ENCODE data around the gene ATXN7.

The ATXN7 gene

DNA sequence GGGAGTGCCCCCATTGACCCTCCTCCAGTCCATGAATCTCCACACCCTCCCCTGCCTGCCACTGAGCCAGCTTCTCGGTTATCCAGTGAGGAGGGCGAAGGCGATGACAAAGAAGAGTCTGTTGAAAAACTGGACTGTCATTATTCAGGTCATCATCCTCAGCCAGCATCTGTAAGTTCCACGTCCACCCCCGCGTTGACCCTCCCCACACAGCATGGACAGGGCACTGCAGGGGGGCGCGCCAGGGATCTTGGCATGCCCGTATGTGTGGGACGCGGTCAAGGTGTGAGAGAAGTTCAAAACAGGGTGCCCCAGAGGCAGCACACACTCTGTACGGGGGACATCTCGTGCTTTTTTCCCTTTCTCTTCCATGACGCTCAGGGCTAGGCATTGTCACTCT lies 126.5 kb downstream of the ATXN7 start:
- DNase-seq, result no peak

DNA sequence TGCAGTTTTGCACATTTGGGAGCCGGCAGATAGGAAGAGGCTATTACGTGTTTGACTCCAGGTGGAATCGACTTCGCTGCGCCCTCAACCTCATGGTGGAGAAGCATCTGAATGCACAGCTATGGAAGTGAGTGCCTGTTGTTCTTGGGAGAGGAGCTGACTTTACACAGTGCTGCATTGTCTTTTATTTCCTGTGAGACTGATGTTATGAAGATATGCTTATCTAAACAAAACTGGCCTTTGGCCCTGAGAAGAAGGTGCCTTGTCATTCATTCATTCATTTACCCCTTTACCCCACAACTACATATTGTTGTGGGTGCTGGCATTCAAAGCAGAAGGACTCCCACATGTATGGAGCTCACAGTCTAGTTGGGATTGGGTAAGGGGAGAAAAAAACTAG lies 127.1 kb downstream of the ATXN7 start:
- DNase-seq, result no peak

DNA sequence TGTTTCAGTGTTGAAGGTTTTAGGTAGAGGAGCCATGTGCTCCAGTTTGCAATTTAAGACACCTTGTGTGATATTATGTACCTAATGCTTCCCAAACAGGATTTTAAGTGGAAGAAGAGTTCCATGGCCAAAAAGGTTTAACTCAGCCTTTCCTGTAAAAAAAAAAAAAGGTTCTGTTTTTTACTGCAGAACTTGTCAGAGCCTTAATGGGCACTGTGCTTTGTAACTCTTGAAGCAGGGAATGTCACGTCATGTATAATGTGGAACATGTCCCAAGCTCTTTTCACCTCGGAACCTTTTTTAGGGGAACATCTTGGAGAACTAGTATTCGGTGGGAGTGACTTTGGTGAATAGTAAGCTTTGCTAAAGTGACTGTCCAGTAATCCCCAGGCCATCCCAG lies 128.0 kb downstream of the ATXN7 start:
- no peak for DNase-seq

DNA sequence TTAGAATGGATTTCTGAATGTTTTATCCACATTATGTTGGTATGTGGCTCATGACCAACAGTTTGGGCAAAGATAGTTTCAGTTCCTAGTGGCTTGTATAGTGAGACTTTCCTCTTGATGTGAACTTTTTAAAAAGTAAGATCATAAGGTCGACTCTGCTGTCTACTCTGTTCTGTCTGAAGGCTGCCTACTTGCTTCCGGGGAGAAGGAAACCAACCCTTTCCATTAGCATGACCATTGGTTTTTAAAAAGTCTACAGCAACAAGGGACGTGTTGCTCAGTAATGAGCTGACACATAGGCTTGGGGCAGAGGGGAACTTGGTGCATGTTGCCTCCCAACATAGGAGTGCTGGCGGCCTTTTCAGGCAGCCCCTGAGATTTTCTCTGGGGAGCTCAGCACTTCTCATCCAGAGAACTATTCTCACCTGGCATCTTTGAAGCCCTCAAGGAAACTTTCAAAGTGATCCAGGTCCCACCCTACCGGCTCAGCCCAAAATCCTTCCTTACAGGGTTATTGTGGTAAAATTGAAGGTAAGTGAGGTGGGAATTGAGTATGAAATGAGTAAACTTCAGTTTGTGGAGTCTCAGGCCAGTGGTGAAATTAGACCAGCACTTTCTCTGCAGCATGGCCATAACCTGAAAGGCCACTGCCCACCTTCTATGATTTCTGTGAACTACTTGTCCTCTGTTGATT lies 129.0 kb downstream of the ATXN7 start:
- no peak for DNase-seq

DNA sequence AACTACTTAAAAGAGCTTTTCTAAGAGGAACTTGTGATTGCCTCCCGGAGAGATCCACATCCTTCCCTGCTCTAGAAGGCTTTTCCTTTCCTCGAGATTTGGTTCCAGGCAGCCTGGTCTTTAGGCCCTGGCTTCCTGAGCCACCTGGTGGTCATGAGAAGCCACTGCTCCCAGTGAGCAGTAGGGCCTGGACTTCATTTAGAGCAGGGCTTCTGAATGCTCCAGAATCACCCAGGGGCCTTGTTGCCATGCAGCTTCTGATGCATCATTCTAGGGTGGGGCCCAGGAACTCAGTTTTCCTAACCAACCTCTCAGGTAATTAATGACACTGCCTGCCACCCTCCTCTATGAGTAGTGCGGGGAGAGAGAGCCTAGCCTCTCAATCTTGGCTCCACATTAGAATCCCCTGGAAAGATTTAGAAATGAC lies 130.0 kb downstream of the ATXN7 start:
- DNase-seq, result peak; percentile 8

DNA sequence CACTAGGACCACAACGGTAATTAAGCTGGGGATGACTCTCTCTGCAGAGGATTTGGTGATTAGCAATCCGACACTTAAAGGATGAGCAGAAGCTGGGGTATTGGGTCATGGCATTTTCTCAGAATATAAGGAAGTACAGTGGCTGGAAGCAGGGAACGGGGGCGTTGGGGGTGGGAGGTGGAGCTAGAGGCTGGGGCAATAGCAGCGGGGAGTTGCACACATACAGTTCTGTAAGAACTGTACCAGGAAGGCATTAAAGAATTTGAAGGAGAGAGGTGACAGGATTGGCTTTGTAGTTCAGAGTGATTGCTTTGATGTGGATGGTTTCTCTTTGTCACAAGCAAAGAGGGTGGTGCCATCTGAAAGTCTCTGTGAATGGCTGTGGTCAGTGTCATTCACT lies 131.4 kb downstream of the ATXN7 start:
- DNase-seq, result no peak

DNA sequence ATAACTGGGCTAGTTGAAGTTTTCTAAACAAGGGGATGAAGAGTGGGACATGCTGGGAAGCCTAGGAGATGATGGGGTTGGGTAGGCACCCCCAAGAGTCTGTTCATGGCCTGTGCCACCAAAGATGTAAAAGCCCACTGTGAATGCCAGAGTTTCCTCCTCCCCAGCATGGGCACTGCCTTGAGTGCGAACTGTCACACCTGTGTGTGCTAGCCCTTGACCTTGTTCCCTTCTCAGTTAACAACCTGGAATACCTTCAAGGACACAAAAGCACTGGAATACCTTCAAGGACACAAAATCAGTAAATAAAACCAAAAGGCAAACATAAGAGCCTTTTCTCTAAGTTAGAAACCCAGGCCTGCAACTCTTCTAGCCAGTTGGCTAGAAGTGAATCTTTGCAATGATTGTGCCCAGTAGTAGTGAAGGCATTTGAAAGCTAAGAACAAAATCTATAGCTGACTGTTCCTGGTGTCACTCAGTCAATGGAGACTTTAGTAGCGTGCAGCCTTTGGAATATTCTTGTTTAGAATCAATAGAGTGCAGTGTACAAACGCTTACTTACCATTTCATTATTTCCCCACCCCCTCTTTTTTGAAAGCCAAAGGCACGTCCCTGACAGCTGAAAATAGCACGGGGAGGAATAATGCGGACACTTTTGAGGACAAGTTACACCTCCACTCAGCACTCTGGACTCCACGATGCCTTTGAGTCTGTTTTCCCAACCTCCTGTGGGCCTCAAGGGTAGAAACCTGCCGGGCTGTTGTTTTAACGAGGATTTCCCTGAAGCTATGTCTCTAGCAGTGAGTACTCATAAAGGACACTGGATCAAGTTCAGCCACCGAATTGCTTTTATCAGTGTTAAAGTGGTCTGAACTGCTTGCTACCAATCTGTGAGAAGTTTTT lies 135.4 kb downstream of the ATXN7 start:
- no peak for DNase-seq

DNA sequence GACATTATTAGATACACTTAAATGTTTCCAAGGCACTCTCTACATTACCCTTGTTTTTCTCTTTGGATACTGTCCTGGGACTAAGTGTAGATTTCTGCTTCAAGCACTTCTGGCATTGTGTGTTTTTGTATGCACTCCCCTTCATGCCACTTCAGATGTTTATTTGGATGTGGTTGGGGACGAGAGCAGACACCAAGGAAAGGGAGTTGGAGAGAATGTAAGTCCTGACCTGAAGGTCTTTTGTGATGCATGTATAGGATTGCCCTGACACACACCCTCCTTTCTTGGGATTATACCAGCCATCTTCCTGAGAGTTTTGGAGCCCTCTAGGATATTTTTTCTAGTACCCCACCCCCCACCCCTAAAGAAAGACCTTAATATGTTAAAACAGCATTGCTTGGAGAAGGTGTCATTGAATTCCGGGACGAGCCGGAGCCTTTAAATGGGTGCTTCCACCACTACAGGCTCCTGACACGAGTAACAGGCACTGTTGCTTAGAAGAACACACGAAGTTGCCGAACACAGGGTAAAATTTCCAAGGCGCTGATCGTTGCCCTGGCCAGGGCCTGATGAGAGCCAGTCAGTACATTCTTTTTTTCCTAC lies 136.9 kb downstream of the ATXN7 start:
- DNase-seq, result no peak

DNA sequence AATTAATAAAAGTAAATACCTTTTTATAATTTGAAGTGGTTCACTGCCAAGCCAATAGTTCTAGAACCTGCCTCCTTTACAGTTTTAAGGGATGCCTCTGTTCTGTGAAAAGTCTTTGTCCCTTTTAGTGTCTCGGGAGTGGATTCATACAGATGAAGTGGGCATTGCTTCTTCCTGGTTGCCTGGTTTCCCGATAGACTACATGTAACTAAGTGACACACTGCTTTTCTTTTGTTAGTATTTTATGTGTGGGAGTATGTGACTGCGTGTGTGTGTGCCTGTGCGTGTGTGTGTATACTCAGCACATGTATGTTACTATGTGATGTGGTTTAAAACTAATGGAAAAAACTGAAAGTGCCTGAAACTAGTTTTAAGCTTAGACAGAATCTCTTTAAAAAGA lies 138.6 kb downstream of the ATXN7 start:
- DNase-seq, result no peak

DNA sequence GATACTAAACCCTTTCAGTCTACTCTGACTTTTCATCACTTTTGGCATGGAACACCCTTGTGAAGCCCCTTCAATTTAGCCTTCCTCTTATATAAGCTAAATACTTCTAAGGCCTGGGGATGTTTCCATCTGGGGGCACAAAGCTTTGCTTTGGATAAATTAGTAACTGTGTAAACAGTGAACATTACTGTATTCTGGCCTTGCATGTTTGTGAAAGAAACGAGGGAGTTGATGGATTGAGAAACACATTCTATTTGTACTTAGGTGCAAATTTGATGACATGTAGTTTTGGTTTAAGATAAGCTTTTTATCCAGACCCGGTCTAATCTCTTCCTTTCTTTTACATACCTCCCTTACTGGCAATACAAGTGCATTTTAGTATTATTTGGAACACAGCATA lies 139.9 kb downstream of the ATXN7 start:
- DNase-seq, result no peak

DNA sequence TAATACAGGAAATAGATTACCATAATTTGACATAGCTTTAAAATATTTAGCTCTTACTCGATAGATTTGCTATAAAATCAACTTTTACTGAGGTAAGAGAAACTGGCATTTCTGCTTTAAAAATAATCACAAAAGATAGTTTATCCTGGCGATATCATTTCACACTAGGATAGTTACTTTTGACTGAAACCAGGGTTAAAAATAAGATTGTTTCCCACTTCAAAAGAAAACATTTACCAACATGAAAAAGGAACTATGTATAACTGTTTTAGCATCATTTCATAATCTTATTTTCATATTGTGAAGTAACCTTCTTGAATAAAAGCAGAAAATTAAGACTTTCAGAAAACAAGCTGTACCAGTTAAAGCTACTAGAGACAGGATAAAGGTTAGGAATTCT lies 144.3 kb downstream of the ATXN7 start:
- no peak for DNase-seq

DNA sequence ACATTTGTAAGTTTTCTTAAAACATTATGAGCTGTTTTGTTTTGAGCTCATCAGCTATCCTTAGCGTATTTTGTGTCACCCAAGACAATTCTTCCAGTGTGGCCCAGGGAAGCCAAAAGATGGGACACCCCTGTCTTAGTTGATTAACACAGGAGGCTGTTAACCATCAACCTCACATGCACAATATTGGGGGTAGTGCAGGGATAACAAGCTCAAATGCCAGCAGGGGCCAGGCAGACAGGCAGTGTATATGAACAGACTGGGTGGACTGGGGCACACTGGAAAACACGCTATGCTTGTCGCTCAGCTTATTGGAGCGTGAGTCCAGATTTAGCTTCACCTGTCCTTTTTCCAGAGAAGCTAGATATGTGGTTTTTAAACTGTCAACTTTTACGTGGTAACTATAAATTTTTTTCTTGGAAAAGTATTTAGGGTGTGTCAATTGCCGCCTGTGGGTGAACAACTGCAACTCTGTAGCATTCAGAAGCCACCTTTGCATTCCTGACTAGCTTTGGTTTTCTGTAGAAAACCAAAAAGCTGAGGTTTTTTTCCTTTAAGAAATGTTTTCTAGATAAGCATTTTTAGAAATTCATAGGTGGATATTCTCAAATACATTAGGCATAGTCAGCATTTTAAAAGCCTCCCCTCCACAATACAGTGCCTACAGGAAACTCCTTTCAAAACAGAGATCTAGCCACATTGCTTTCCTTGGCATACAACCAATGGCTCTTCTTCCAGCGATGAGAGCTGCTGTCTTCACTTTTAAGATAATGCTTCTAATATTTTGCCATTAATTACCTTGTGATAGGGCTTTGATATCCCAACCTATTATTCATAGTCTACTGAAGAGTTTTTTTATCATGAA lies 145.1 kb downstream of the ATXN7 start:
- no peak for DNase-seq

DNA sequence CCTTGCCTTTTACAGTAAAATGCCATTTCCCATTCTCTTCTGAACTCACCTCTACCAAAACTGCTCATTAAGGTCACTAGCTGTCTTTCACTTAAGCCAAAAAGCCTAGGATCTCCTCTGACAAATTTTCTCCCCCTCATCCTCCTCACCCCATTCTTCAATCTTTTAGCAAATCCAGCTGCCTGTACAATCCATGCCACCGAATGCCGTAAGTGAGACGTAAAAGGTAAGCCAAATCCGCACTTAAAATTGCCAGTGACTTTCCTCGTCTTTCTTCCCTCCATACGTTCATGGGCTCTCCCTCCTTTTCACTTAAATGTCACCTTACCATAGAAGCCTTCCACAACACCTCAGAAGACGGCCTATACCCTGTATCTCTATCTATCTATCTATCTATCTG lies 145.9 kb downstream of the ATXN7 start:
- no peak for DNase-seq

DNA sequence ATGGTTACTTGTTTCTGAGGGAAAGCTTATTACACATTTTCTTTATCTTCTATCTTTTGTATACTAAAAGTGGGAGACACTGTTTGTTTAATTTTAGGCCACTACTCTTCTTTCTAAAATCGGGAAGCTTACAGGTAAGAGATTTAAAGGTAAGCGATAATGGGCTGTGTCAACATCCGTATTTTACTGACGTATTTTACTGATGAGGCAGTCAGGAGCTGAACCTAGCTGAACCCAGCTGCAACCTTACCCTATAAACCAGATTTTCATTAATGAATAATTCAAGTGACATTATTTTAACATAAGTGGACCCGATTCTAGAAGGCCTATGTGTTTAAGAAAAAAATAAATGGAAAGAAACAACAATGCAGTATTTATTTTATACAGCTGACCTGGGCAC lies 146.5 kb downstream of the ATXN7 start:
- DNase-seq, result no peak

DNA sequence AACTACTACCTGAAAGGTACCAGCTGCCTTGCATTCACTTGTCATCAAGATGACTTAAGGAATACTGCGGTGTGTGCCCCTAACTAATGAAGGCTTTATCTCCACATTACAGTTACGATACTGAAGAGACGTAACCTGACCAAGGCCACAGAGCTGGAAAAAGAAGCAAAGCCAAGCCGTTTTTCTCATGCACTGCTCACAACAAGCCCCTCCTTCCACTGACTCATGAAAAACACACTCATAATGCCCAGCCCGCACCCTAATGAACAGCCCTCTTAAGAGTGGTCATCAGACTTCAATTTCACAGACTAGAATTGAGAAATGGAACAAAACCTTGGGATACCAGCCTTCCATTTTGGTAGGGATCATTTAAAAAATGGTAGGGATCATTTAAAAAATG lies 148.0 kb downstream of the ATXN7 start:
- no peak for DNase-seq

DNA sequence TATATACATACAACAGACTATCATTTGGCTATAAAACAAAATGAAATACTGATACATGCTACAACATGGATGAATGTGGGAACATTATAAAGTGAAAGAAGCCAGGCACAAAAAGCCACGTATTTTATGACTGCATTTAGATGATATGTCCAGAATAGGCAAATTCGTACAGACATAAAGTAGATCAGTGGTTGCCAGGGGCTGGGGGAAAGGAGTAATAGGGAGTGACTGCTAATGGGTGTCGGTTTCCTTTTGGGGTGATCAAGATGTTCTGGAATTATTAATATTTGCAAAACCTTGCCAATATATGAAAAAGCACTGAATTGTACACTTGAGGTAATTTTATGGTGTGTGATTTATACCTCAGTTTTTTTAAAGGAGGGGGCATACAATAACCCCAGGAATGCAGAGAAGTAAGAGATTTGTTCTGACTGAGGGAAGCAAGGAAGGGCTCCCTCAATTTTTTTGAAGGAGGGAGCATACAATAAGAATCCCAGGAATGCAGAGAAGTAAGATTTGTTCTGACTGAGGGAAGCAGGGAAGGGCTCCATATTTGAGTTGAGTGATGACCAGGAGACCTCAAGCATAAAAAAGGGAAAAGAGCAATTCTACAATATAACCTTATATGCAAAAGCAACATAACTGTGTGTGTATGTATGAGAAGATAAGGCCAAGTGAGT lies 153.4 kb downstream of the ATXN7 start:
- DNase-seq, result no peak

DNA sequence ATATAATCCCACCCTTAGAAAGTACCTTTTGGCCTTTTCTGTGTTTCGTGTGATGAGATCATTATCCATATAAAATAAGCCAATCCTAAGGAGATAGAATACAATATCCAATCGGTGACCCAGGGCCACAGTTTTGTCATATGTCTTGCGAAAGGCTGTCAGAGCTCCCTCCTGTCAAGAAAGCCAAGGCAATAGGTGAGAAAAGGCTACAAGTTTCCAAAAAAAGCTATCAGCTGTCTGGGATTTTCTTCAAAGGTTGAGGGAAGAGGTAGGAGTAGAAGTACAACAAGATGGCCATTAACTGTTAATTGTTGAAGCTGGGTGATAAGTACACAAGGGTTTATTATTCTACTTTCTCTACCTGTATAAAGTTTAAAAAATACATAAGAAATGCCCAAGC lies 155.6 kb downstream of the ATXN7 start:
- DNase-seq, result no peak

DNA sequence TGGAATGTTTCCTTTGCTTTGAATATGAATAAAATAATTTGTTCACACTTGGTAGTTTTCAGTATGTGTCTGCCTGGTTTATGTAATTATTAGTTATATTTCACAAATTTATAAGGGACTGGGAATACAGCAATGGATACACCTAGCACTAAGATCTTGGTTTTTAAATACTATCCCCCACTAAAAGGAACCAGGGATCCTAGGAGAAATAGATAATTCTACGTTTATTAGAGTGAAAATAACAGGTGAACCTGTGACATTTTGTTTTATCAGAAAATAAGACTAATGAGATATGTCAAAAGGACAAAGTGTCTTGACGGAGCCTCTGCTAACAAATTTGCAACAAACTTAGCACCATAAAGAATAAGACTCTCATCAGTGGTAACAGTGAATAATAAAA lies 156.2 kb downstream of the ATXN7 start:
- DNase-seq, result no peak

DNA sequence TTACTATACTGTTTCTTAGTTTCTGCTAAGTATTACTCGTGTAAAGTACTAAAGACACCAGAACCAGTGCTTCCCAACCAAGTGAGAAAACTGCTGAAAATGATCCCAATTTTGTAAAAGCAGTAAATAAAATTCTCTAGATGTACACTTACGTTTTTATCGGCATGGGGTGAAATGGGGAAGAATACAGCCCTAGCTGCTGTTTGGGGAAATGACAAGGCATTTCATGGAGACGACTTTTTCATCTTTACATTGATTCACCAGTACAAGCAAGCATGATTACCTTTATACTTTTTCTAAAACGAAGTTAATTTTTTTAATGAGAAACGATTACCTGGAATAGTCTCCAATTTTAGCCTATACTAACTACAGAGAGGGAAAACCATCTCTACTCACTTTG lies 158.3 kb downstream of the ATXN7 start:
- no peak for DNase-seq

DNA sequence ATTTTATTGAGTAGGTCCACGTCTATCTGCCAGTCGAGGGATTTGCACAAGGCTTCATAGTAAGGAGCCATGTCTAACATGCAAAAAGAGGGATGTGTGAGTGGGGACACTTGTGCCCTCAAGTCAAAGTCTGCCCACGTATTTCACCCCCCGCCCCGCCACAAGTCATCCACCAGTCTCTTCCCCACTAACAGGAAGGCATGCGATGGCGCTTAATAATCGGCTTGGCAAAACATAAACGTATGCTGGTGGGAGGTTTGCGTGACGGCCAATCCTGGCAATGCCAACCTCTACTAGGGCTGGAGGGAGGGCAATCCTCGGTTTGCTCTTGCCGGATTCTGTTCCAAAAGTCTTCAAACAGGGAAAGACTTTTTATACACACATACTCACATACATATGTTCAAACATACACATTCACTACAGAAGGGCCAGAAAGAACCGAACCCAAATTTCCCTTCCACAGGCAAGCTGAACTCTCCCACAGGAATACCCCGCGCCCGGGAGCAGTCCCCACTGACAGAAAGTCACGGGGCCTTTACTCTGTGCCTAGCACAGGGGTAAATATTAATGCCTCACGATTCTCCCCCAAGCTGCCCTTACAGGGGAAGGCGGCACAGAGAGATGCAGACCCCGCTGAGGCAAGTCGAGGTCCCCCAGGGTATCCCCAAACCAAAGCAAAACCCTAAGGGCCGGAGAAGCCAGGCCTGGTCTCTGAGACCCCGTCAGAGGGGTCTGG lies 159.0 kb downstream of the ATXN7 start:
- no peak for DNase-seq

DNA sequence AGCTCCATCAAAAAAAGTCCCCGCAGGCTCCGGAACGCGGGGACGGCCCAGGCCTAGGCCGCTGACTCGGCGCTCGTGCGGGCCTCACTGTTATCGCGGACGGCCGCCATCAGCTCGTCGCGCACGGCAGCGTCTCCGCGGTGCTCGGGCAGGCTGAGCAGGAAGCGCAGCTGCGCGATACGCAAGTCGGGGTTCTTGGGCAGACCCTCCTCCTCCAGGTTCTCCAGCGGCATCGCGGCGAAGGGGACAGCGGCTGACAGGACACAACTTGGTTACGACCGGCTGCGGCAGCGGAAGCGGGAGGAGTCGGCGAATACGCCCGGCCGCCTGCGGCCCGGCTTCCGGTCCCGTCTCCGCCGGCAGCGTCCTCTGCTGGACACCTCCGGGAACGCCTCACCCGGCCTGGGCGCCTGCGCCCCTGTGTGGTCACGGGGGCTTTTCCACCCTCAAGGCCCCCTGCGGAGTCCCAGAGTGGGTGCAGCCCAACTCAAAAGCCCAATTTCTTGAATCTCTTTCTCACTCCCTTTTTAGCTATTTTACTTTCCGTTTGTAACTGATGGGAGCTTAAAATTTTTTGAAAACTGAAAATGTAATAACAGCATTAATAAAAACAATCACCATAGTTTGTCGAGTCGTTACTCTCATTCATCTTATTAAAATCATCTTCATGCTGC lies 159.7 kb downstream of the ATXN7 start, which contains the start of gene PSMD6:
PSMD6 (minus strand) TSS at position 308 of the 674 bp plus-strand sequence; CDS start at position 233, 75 bp downstream.
- DNase-seq, result peak; percentile 65

Data from NCI-H1092 treated with DMSO at 0.1 percent for 48 hours (cell line).